HCT116 (cell line): Measurements from ENCODE around the gene SUMO4. TPM values are rescaled to one million over a fixed set of nuclear protein-coding genes. Genes with fewer than 3 reads are reported as not detected.

Source experiments
- ATAC-seq: fragments of 200-7000 bp; cut with Tn5 transposase; 2 replicates; pipeline ENCODE4 v1.9.1; 2020; ENCODE audit warnings: mild to moderate bottlenecking, moderate library complexity
- BruUV-seq: library from RNA; stranded (reverse); fragments of 400-500 nt; replicated peaks from 2 replicates; lab custom pipeline; 2021; lab: Mats Ljungman, UMichigan
- CTCF ChIA-PET: fragments of 300-600 bp; sonication (Branson Sonifier 250); formaldehyde crosslinking; loops from one replicate; lab custom pipeline; 2021; ENCODE audit warnings: antibody characterized with exemption; lab: Charles Lee
- POLR2A ChIA-PET: fragments of 300-600, 350-600 bp; sonication (Branson Sonifier 250); formaldehyde crosslinking; loops from one replicate; lab custom pipeline; 2021; ENCODE audit warnings: antibody characterized with exemption; lab: Charles Lee
- RAD21 ChIA-PET, 2 experiments: fragments of 300-600 bp; sonication (Branson Sonifier 250); formaldehyde crosslinking; loops; one replicate each; lab custom pipeline; 2023; ENCODE audit warnings: low total read pairs in 2 of 2; ENCODE audit not compliant: uncharacterized antibody in 2 of 2, unreplicated experiment in 2 of 2, low non-redundant PET in 1 of 2; lab: Charles Lee
- DNase-seq: peaks from one replicate; pipeline ENCODE4 v3.0.0-alpha.2; 2010; ENCODE audit warnings: low read depth, low spot score
- H2AFZ ChIP-seq: fragments of 200-600 bp; shearing (Covaris generic), sonication (generic); 2 replicates; pipeline ENCODE4 v1.6.1; 2017; ENCODE audit warnings: low read depth, mixed run types, mixed read lengths, antibody characterized with exemption, low read length; ENCODE audit not compliant: poor library complexity, severe bottlenecking
- H3K27ac ChIP-seq: 2 replicates; pipeline ENCODE4 v1.5.1; 2012; ENCODE audit warnings: low read depth, low read length
- H3K27me3 ChIP-seq: fragments of 200-600 bp; sonication (generic); 2 replicates; pipeline ENCODE4 v1.6.1; 2016; ENCODE audit warnings: mixed run types, low read length, mixed read lengths; ENCODE audit not compliant: insufficient read depth
- H3K36me3 ChIP-seq, 2 experiments: fragments of 200-500 bp in 1 of 2; fragments of 200-600 bp in 1 of 2; sonication (Bioruptor generic) in 1 of 2; sonication (generic) in 1 of 2; 2 replicates each; pipeline versions ENCODE4 v1.5.1 to v1.6.1; 2014 to 2016; ENCODE audit warnings: low read length in 2 of 2, inconsistent platforms in 1 of 2, mixed read lengths in 1 of 2, mixed run types in 1 of 2; ENCODE audit not compliant: insufficient read depth in 2 of 2, control insufficient read depth in 1 of 2
- H3K4me1 ChIP-seq, 2 experiments: fragments of 200-600 bp in 1 of 2; sonication (generic) in 1 of 2; 2 replicates each; pipeline versions ENCODE4 v1.5.1 to v1.6.1; 2012 to 2017; ENCODE audit warnings: low read length in 2 of 2, inconsistent platforms in 1 of 2, mild to moderate bottlenecking in 1 of 2, mixed read lengths in 1 of 2, mixed run types in 1 of 2, moderate library complexity in 1 of 2; ENCODE audit not compliant: insufficient read depth in 2 of 2, control insufficient read depth in 1 of 2
- H3K4me2 ChIP-seq: fragments of 200-600 bp; sonication (generic); 2 replicates; pipeline ENCODE4 v1.6.1; 2017; ENCODE audit warnings: mixed run types, low read length, mixed read lengths
- H3K4me3 ChIP-seq, 2 experiments: fragments of 200-600 bp in 1 of 2; sonication (generic) in 1 of 2; replicated peaks in 1 of 2; 2 replicates each; pipeline ENCODE4 v1.5.1; 2011 to 2016; ENCODE audit warnings: low read length in 2 of 2, control low read depth in 1 of 2, low read depth in 1 of 2, mild to moderate bottlenecking in 1 of 2, mixed read lengths in 1 of 2, mixed run types in 1 of 2
- H3K79me2 ChIP-seq: fragments of 200-600 bp; sonication (generic); 2 replicates; pipeline ENCODE4 v1.6.1; 2017; ENCODE audit warnings: mild to moderate bottlenecking, mixed run types, low read length, moderate library complexity, mixed read lengths; ENCODE audit not compliant: insufficient read depth
- H3K9ac ChIP-seq: fragments of 200-600 bp; sonication (generic); 2 replicates; pipeline ENCODE4 v1.6.1; 2016; ENCODE audit warnings: low read length, mixed read lengths
- H3K9me2 ChIP-seq: fragments of 200-600 bp; sonication (generic), shearing (Covaris generic); 2 replicates; pipeline ENCODE4 v1.6.1; 2017; ENCODE audit warnings: mixed run types, mild to moderate bottlenecking, moderate library complexity; ENCODE audit not compliant: insufficient read depth
- H3K9me3 ChIP-seq, 2 experiments: fragments of 200-500 bp in 1 of 2; fragments of 200-600 bp in 1 of 2; sonication (Bioruptor generic) in 1 of 2; sonication (generic) in 1 of 2; 2 replicates each; pipeline ENCODE4 v1.6.1; 2014 to 2017; ENCODE audit warnings: low read length in 2 of 2, mixed read lengths in 2 of 2, inconsistent platforms in 1 of 2, low read depth in 1 of 2, mild to moderate bottlenecking in 1 of 2, mixed run types in 1 of 2, moderate library complexity in 1 of 2; ENCODE audit not compliant: control insufficient read depth in 1 of 2, insufficient read depth in 1 of 2
- H4K20me1 ChIP-seq: fragments of 200-600 bp; sonication (generic), shearing (Covaris generic); 2 replicates; pipeline ENCODE4 v1.6.1; 2017; ENCODE audit warnings: mixed run types, mild to moderate bottlenecking, moderate library complexity; ENCODE audit not compliant: insufficient read depth
- ATF3 ChIP-seq: IDR thresholded peaks from 2 replicates; pipeline ENCODE4 v1.6.1; 2012
- CEBPB ChIP-seq: IDR thresholded peaks from 2 replicates; pipeline ENCODE4 v1.6.1; 2012; ENCODE audit warnings: low read depth
- ELF1 ChIP-seq: IDR thresholded peaks from 2 replicates; pipeline ENCODE4 v1.6.1; 2012; ENCODE audit warnings: low read depth, borderline replicate concordance
- EZH2 ChIP-seq: fragments of 200-600 bp; sonication (generic); IDR thresholded peaks from 2 replicates; pipeline ENCODE4 v1.6.1; 2017; ENCODE audit warnings: antibody characterized with exemption, mixed run types
- MAX ChIP-seq: IDR thresholded peaks from 2 replicates; pipeline ENCODE4 v1.6.1; 2012
- SP1 ChIP-seq: IDR thresholded peaks from 2 replicates; pipeline ENCODE4 v1.6.1; 2012; ENCODE audit warnings: low read depth
- YY1 ChIP-seq: IDR thresholded peaks from 2 replicates; pipeline ENCODE4 v1.6.1; 2011; ENCODE audit warnings: low read length, low read depth, moderate library complexity, mild to moderate bottlenecking; ENCODE audit not compliant: insufficient replicate concordance; ENCODE audit errors: extremely low read depth
- ZBTB33 ChIP-seq: IDR thresholded peaks from 2 replicates; pipeline ENCODE4 v1.6.1; 2011; ENCODE audit warnings: mild to moderate bottlenecking, low read length, moderate library complexity; ENCODE audit not compliant: insufficient replicate concordance; ENCODE audit errors: extremely low read depth
- ZNF274 ChIP-seq: fragments of 200-500 bp; sonication (Bioruptor generic); IDR thresholded peaks from 2 replicates; pipeline ENCODE4 v1.6.1; 2014; ENCODE audit warnings: mild to moderate bottlenecking, low read depth, low read length, inconsistent platforms
- intact Hi-C: fragments of 100-400 bp; cut with micrococcal nuclease; formaldehyde crosslinking; loops from 2 replicates; pipeline ENCODE4 v1.10.0; 2022
- total RNA-seq: library from RNA; stranded (reverse); gene quantifications from one replicate; pipeline ENCODE4 v1.2.1, GENCODE V29; 2021; ENCODE audit not compliant: unreplicated experiment

Gene SUMO4
- total RNA-seq, 1 experiment from 2014 or later, result 1.6 TPM

GRCh38 chr6:149405823-149406765 lies 6.0 kb downstream of the SUMO4 start:
- no peak overlapping the region for H2AFZ ChIP-seq
- ChIA-PET CTCF (no interaction called here), RAD21 (no interaction called here), POLR2A (no interaction called here)
- TF ChIP-seq CEBPB, result peak; percentile 55
- TF ChIP-seq ELF1, result no peak
- TF ChIP-seq EZH2, result no peak
- TF ChIP-seq ZNF274, result no peak
- no peak for TF ChIP-seq YY1
- peak; percentile 26; the same call in 1 of the 2 replicates for TF ChIP-seq ATF3
- H3K4me2 ChIP-seq, result no peak overlapping the region
- no peaks in the 10 kb centered on the region for H3K27me3 ChIP-seq
- H3K4me3 ChIP-seq, result no peak overlapping the region
- no peak overlapping the region for H3K27ac ChIP-seq
- no peaks in the 10 kb centered on the region for H4K20me1 ChIP-seq
- no peaks in the 10 kb centered on the region for H3K9me3 ChIP-seq
- H3K9me2 ChIP-seq, result no peaks in the 10 kb centered on the region
- intact Hi-C loops, result no loop called here
- ATAC-seq (no peak), DNase-seq (no peak)
- no TSS peak for BruUV-seq
- peaks cover 0 to 19% of the 10 kb centered on the region in 2 experiments; a peak in 2 of 4 replicates for H3K36me3 ChIP-seq
- no peaks in the 10 kb centered on the region for H3K79me2 ChIP-seq
- no peak overlapping the region for H3K9ac ChIP-seq
- H3K4me1 ChIP-seq, result no peaks in the 10 kb centered on the region

- ChIA-PET POLR2A (no interaction called here), CTCF (no interaction called here), RAD21 (no interaction called here)
- ATAC-seq, result no peak
- Histone ChIP-seq H2AFZ (no peak overlapping the region), H3K9ac (no peak overlapping the region), H3K4me2 (no peak overlapping the region), H3K9me2 (no peaks in the 10 kb centered on the region), H3K4me1 (no peaks in the 10 kb centered on the region), H3K36me3 (peaks cover 0 to 10% of the 10 kb centered on the region in 2 experiments; a peak in 3 of 4 replicates), H3K27me3 (no peaks in the 10 kb centered on the region), H3K79me2 (no peaks in the 10 kb centered on the region), H3K4me3 (no peak overlapping the region), H4K20me1 (no peaks in the 10 kb centered on the region), H3K9me3 (no peaks in the 10 kb centered on the region), H3K27ac (no peak overlapping the region)
- TF ChIP-seq SP1 (no peak), MAX (no peak), ZBTB33 (no peak)
- intact Hi-C loops, result no loop called here
- DNase-seq, result no peak
- no TSS peak for BruUV-seq
These were observed 9.6 kb downstream of the SUMO4 start for GRCh38 chr6:149409617-149410016.
